Heart right ventricle (tissue), 16 donors: ENCODE results near the gene MPV17L2. TPM values are rescaled to one million over a fixed set of nuclear protein-coding genes. Genes with fewer than 3 reads are reported as not detected.

Experiments used
- ATAC-seq, 8 donors: fragments of 200-7000 bp; cut with Tn5 transposase; one replicate each; pipeline ENCODE4 v1.9.1; 2020; ENCODE audit warnings: mild to moderate bottlenecking in 8 of 8, moderate library complexity in 8 of 8, moderate number of reproducible peaks in 1 of 8
- DNase-seq, 2 donors: peaks; one replicate each; pipeline ENCODE4 v3.0.0-alpha.2; 2020
- H3K27ac ChIP-seq, 10 donors: fragments of 200-600 bp; sonication (generic) in 2 of 10; one replicate each; pipeline versions ENCODE4 v1.5.0 to v1.8.0; 2020 to 2022; ENCODE audit warnings: mild to moderate bottlenecking in 3 of 10
- H3K27me3 ChIP-seq, 7 donors: fragments of 200-600 bp; one replicate each; pipeline ENCODE4 v1.8.0; 2021 to 2022; ENCODE audit warnings: mild to moderate bottlenecking in 2 of 7
- H3K36me3 ChIP-seq, 9 donors: fragments of 200-600 bp; sonication (generic) in 1 of 9; one replicate each; pipeline versions ENCODE4 v1.5.0 to v1.8.0; 2020 to 2022; ENCODE audit warnings: mild to moderate bottlenecking in 2 of 9
- H3K4me1 ChIP-seq, 9 donors: fragments of 200-600 bp; sonication (generic) in 1 of 9; one replicate each; pipeline versions ENCODE4 v1.5.0 to v1.8.0; 2020 to 2022; ENCODE audit warnings: mild to moderate bottlenecking in 4 of 9
- H3K4me3 ChIP-seq, 10 donors: fragments of 200-600 bp; sonication (generic) in 2 of 10; one replicate each; pipeline versions ENCODE4 v1.5.0 to v1.8.0; 2020 to 2022; ENCODE audit warnings: mild to moderate bottlenecking in 7 of 10, moderate library complexity in 2 of 10
- H3K9me3 ChIP-seq, 11 donors: fragments of 200-600 bp in 10 of 11; sonication (generic) in 2 of 11; one replicate each; pipeline versions ENCODE4 v1.5.0 to v1.8.0; 2013 to 2022; ENCODE audit warnings: mild to moderate bottlenecking in 2 of 11, control low read depth in 1 of 11, moderate library complexity in 1 of 11
- CTCF ChIP-seq, 9 donors: fragments of 200-600 bp; sonication (generic) in 2 of 9; IDR thresholded peaks; one replicate each; pipeline versions ENCODE4 v1.5.0 to v1.8.0; 2021 to 2022; ENCODE audit warnings: antibody characterized with exemption in 9 of 9, mild to moderate bottlenecking in 5 of 9, moderate library complexity in 1 of 9
- WGBS, 2 donors: extraction: QIAGEN DNeasy Blood & Tissue Kit; methylation state at CpG; one replicate each; pipeline ENCODE4 v1.1.7; 2013; ENCODE audit warnings: inconsistent platforms in 1 of 2; 5-methylcytosine and 5-hydroxymethylcytosine counted together
- intact Hi-C, 10 donors: fragments of 100-400 bp; cut with DNase I; formaldehyde crosslinking; loops; one replicate each; pipeline versions ENCODE4 v1.11.1 to v1.14.2; 2022
- polyA plus RNA-seq, 2 donors: library from polyadenylated mRNA; stranded (reverse); fragments of 200-250 nt; gene quantifications; one replicate each; pipeline ENCODE4 v1.2.3, GENCODE V29; 2013
- total RNA-seq, 10 donors: library from RNA; stranded (reverse); fragmentation: NEBNext Ultra II Directional in 3 of 10; extraction: Animal tissue kit (Norgen Biotek cat#: 25700) in 3 of 10; gene quantifications; one replicate each; pipeline versions ENCODE4 v1.2.1 to v1.2.4, GENCODE V29; 2021 to 2023
- donor health status: Arrhythmogenic right ventricular cardiomyopathy.
- donor health status: ischemic (EF 13 %, LVEDD 7.1; RV severe dilation, severe dysfunction).
- donor health status: healthy with polysubstance abuse.
- donor health status: DM: no; HTN: yes; CAD: no.
- donor health status: DM: no; HTN: no; CAD: no.
- donor health status: ischemic (EF 25% LVEDD 6.9; RV normal size, moderate dysfunction).
- donor health status: ischemic (EF 25% LVEDD 5.7; RV mildly dilated, moderate dysfunction).
- donor health status: healthy.
- donor health status: DM: yes; HTN: yes; CAD: no.
- donor health status: Ischemic cardiomyopathy.
- donor health status: ischemic (EF 35%, LVEDD 5.7; RV mildly dilated, moderate dysfunction).
- donor health status: nonischemic (EF 11% LVEDD 7.7; RV severe dilation, severe dysfunction).
- donor health status: DM: yes; HTN: yes; CAD: no.
- donor health status: PGD.
- donor health status: ischemic (EF 29% LVEDD 5.4; RV normal size, mild dysfunction).
- donor health status: nonischemic (EF 23%, LVEDD 6.1; RV moderate dilation, normal function).

The MPV17L2 gene
- total and polyA plus RNA-seq, 12 donors = 10.6 to 61.9 (median 14.7) TPM

DNA sequence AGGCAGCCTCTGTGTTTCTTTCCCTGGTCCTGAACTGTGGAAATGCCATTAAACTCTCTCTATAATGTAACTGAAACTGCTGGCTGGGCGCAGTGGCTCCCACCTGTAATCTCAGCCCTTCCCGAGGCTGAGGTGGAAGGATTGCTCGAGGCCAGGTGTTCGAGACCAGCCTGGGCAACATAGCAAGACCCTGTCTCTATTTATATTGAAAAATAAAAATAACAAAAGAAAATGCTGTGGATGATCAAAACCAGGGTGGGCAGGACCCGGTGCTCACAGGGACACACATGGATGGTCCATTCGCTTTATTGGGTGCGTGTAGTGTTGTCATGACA lies 3.5 kb downstream of the MPV17L2 start:
- H3K4me3 ChIP-seq = no peak overlapping the region
- ATAC-seq (no peak), DNase-seq (no peak)
- H3K4me1 ChIP-seq = peaks cover 8 to 31% (median 18%) of the 10 kb centered on the region in 9 donors
- WGBS, 2 donors = 85 to 86% methylated on average over 7 of the region's 7 CpGs
- H3K36me3 ChIP-seq = peaks cover 0 to 57% (median 21%) of the 10 kb centered on the region in 9 donors
- TF ChIP-seq CTCF (IDR thresholded peaks at IDR 0.05) = no peak
- intact Hi-C loops = loop anchor here in 1 of 10 donors (10.0 kb wide), 1 partner anchor 128 kb away; the partner anchor contains the start of gene LSM4
- H3K27ac ChIP-seq = no peak overlapping the region
- H3K9me3 ChIP-seq = no peaks in the 10 kb centered on the region
- H3K27me3 ChIP-seq = no peaks in the 10 kb centered on the region

- Histone ChIP-seq H3K36me3 (peaks cover 0 to 66% (median 21%) of the 10 kb centered on the region in 9 donors), H3K27me3 (no peaks in the 10 kb centered on the region), H3K4me1 (peaks cover 8 to 23% (median 17%) of the 10 kb centered on the region in 9 donors), H3K9me3 (no peaks in the 10 kb centered on the region), H3K27ac (no peak overlapping the region), H3K4me3 (no peak overlapping the region)
- DNase-seq (no peak), ATAC-seq (no peak)
- 93 to 94% methylated on average over 18 of the region's 18 CpGs for WGBS, 2 donors
- intact Hi-C loops = loop anchor here in 1 of 10 donors (10.0 kb wide), 1 partner anchor 127 kb away; the partner anchor contains the start of gene LSM4
- no peak for TF ChIP-seq CTCF (IDR thresholded peaks at IDR 0.05)
Measured at GRCh38 chr19:18197306-18197705, 4.3 kb downstream of the MPV17L2 start.

GRCh38 chr19:18197941-18198340 lies 4.9 kb downstream of the MPV17L2 start:
- Histone ChIP-seq H3K9me3 (no peaks in the 10 kb centered on the region), H3K36me3 (peaks cover 0 to 67% (median 21%) of the 10 kb centered on the region in 9 donors), H3K4me1 (peaks cover 8 to 27% (median 22%) of the 10 kb centered on the region in 9 donors), H3K4me3 (no peak overlapping the region), H3K27me3 (no peaks in the 10 kb centered on the region), H3K27ac (no peak overlapping the region)
- no peak for TF ChIP-seq CTCF (IDR thresholded peaks at IDR 0.05)
- WGBS, 2 donors = 58% methylated on average over 6 of the region's 6 CpGs
- intact Hi-C loops = loop anchor here in 1 of 10 donors (10.0 kb wide), 1 partner anchor 127 kb away; the partner anchor contains the start of gene LSM4
- ATAC-seq (no peak), DNase-seq (no peak)

- Histone ChIP-seq H3K36me3 (peaks cover 0 to 67% (median 21%) of the 10 kb centered on the region in 9 donors), H3K4me1 (peaks cover 11 to 30% (median 25%) of the 10 kb centered on the region in 9 donors), H3K4me3 (no peak overlapping the region), H3K27me3 (no peaks in the 10 kb centered on the region), H3K27ac (no peak overlapping the region), H3K9me3 (no peaks in the 10 kb centered on the region)
- no peak for TF ChIP-seq CTCF (IDR thresholded peaks at IDR 0.05)
- intact Hi-C loops = loop anchor here in 1 of 10 donors (10.0 kb wide), 1 partner anchor 126 kb away; the partner anchor contains the start of gene LSM4
- DNase-seq (no peak), ATAC-seq (no peak)
- WGBS, 2 donors = 93 to 94% methylated on average over 6 of the region's 6 CpGs
Measured at GRCh38 chr19:18198374-18198773, 5.4 kb downstream of the MPV17L2 start.
